Lower lobe of right lung (tissue), 2 donors: ENCODE measurements around the gene ZNF384. TPM values are rescaled to one million over a fixed set of nuclear protein-coding genes. Genes with fewer than 3 reads are reported as not detected.

Experiments
- ATAC-seq, 2 donors: fragments of 200-7000 bp; cut with Tn5 transposase; one replicate each; pipeline ENCODE4 v1.9.1; 2020 to 2022; ENCODE audit warnings: mild to moderate bottlenecking in 2 of 2, moderate library complexity in 2 of 2
- DNase-seq: peaks from one replicate; pipeline ENCODE4 v3.0.0-alpha.2; 2020
- H3K27ac ChIP-seq: fragments of 200-600 bp; one replicate; pipeline ENCODE4 v1.8.0; 2022
- H3K27me3 ChIP-seq: fragments of 200-600 bp; one replicate; pipeline ENCODE4 v1.8.0; 2022; ENCODE audit warnings: low read depth
- H3K36me3 ChIP-seq: fragments of 200-600 bp; one replicate; pipeline ENCODE4 v1.8.0; 2022; ENCODE audit warnings: mild to moderate bottlenecking
- H3K4me1 ChIP-seq: fragments of 200-600 bp; one replicate; pipeline ENCODE4 v1.8.0; 2022
- H3K4me3 ChIP-seq: fragments of 200-600 bp; one replicate; pipeline ENCODE4 v1.8.0; 2022; ENCODE audit warnings: mild to moderate bottlenecking
- H3K9me3 ChIP-seq: fragments of 200-600 bp; one replicate; pipeline ENCODE4 v1.8.0; 2022
- CTCF ChIP-seq: fragments of 200-600 bp; IDR thresholded peaks from one replicate; pipeline ENCODE4 v1.8.0; 2022; ENCODE audit warnings: antibody characterized with exemption, mild to moderate bottlenecking
- intact Hi-C: fragments of 100-400 bp; cut with DNase I; formaldehyde crosslinking; loops from one replicate; pipeline ENCODE4 v1.11.0; 2022
- total RNA-seq: library from RNA; stranded (reverse); fragmentation: NEBNext Ultra II Directional; extraction: Animal tissue kit (Norgen Biotek cat#: 25700); gene quantifications from one replicate; pipeline ENCODE4 v1.2.1, GENCODE V29; 2021
- donor health status: DM: no; HTN: yes; CAD: no; lungs with severe emphysema.

The ZNF384 gene
- total RNA-seq, 1 donor from 2014 or later, result 48.7 TPM

GRCh38 chr12:6640497-6640896 is 48.7 kb downstream of the ZNF384 start:
- Histone ChIP-seq H3K4me1 (peaks cover 30% of the 10 kb centered on the region), H3K27ac (no peak overlapping the region), H3K27me3 (no peaks in the 10 kb centered on the region), H3K9me3 (no peaks in the 10 kb centered on the region), H3K4me3 (no peak overlapping the region), H3K36me3 (no peaks in the 10 kb centered on the region)
- ATAC-seq (no peak), DNase-seq (no peak)
- TF ChIP-seq CTCF, result no peak
- intact Hi-C loops, result no loop called here

- H3K4me1 ChIP-seq, result peaks cover 30% of the 10 kb centered on the region
- no peaks in the 10 kb centered on the region for H3K36me3 ChIP-seq
- ATAC-seq (no peak), DNase-seq (no peak)
- peak overlapping the region; percentile 31 for H3K27ac ChIP-seq
- no peaks in the 10 kb centered on the region for H3K27me3 ChIP-seq
- no peak for TF ChIP-seq CTCF
- H3K9me3 ChIP-seq, result no peaks in the 10 kb centered on the region
- no peak overlapping the region for H3K4me3 ChIP-seq
- intact Hi-C loops, result no loop called here
Observed at GRCh38 chr12:6639151-6639801, 49.9 kb downstream of the ZNF384 start.

- ATAC-seq, result peak in 1 of 2 donors; percentile 9
Observed at GRCh38 chr12:6638305-6638704, 50.9 kb downstream of the ZNF384 start.

GRCh38 chr12:6635856-6636531 is 53.2 kb downstream of the ZNF384 start, which contains the start of gene LPAR5:
Gene LPAR5, minus strand, starts transcription at chr12:6635959. Its CDS starts 14,711 bp downstream, at chr12:6621248.
- Histone ChIP-seq H3K27ac (peak within 1 kb of the TSS; percentile 60), H3K4me1 (peaks cover 15% of the 10 kb centered on the region), H3K9me3 (no peaks in the 10 kb centered on the region), H3K27me3 (no peaks in the 10 kb centered on the region), H3K36me3 (no peaks in the 10 kb centered on the region), H3K4me3 (peak within 1 kb of the TSS; percentile 7)
- ATAC-seq (peak; percentile 48 to 75), DNase-seq (peak; percentile 62)
- TF ChIP-seq CTCF, result no peak
- intact Hi-C loops, result no loop called here

More at GRCh38 chr12:6638305-6638704, 50.9 kb downstream of the ZNF384 start:
- no peaks in the 10 kb centered on the region for H3K27me3 ChIP-seq
- intact Hi-C loops, result no loop called here
- H3K4me3 ChIP-seq, result no peak overlapping the region
- no peaks in the 10 kb centered on the region for H3K9me3 ChIP-seq
- DNase-seq, result no peak
- peaks cover 24% of the 10 kb centered on the region for H3K4me1 ChIP-seq
- H3K36me3 ChIP-seq, result no peaks in the 10 kb centered on the region
- peak overlapping the region; percentile 31 for H3K27ac ChIP-seq
- no peak for TF ChIP-seq CTCF

GRCh38 chr12:6635375-6635855 is 53.8 kb downstream of the ZNF384 start:
- Histone ChIP-seq H3K27me3 (no peaks in the 10 kb centered on the region), H3K4me1 (peaks cover 15% of the 10 kb centered on the region), H3K27ac (peak overlapping the region; percentile 60), H3K4me3 (peak overlapping the region; percentile 7), H3K9me3 (no peaks in the 10 kb centered on the region), H3K36me3 (no peaks in the 10 kb centered on the region)
- peak; percentile 24 to 48 for ATAC-seq
- intact Hi-C loops, result no loop called here
- TF ChIP-seq CTCF, result no peak
- DNase-seq, result no peak
